PC-3 (cell line): ENCODE results near the gene VARS2. TPM values are rescaled to one million over a fixed set of nuclear protein-coding genes. Genes with fewer than 3 reads are reported as not detected.
A peak's percentile ranks its signal among the peaks of the same experiment; 100 is the strongest.

Source experiments
- ATAC-seq: fragments of 200-7000 bp; cut with Tn5 transposase; 2 replicates; pipeline ENCODE4 v1.9.1; 2020; ENCODE audit warnings: mild to moderate bottlenecking, moderate library complexity
- BruUV-seq: library from RNA; stranded (reverse); fragments of 400-500 nt; replicated peaks from 2 replicates; lab custom pipeline; 2021; lab: Mats Ljungman, UMichigan
- CTCF ChIA-PET: fragments of 300-600 bp; sonication (Branson Sonifier 250); formaldehyde crosslinking; loops from one replicate; lab custom pipeline; 2022; ENCODE audit warnings: antibody characterized with exemption; lab: Charles Lee
- POLR2A ChIA-PET: fragments of 300-600 bp; sonication (Branson Sonifier 250); formaldehyde crosslinking; loops from one replicate; lab custom pipeline; 2022; ENCODE audit warnings: antibody characterized with exemption; ENCODE audit not compliant: unreplicated experiment; lab: Charles Lee
- DNase-seq: peaks from one replicate; pipeline ENCODE4 v3.0.0-alpha.2; 2015
- H2AFZ ChIP-seq: fragments of 300-600 bp; sonication (generic); 2 replicates; pipeline ENCODE4 v1.6.0; 2016; ENCODE audit warnings: antibody characterized with exemption, low read length
- H3F3A ChIP-seq: fragments of 300-600 bp; sonication (generic); one replicate; pipeline ENCODE4 v1.6.0; 2017; ENCODE audit warnings: antibody characterized with exemption, low read length, control low read depth, mild to moderate bottlenecking; ENCODE audit not compliant: unreplicated experiment
- H3K27ac ChIP-seq: fragments of 300-600 bp; sonication (generic); 2 replicates; pipeline ENCODE4 v1.5.1; 2016; ENCODE audit warnings: mild to moderate bottlenecking, low read length
- H3K27me3 ChIP-seq: fragments of 300-600 bp; sonication (generic); 2 replicates; pipeline ENCODE4 v1.6.1; 2016; ENCODE audit warnings: low read length, mixed read lengths
- H3K36me3 ChIP-seq: fragments of 300-600 bp; sonication (generic); 2 replicates; pipeline ENCODE4 v1.6.1; 2016; ENCODE audit warnings: low read depth, mixed run types, low read length, mixed read lengths
- H3K4me1 ChIP-seq: fragments of 300-600 bp; sonication (generic); 2 replicates; pipeline ENCODE4 v1.5.1; 2016; ENCODE audit warnings: low read length; ENCODE audit not compliant: insufficient read depth
- H3K4me2 ChIP-seq: fragments of 300-600 bp; sonication (generic); 2 replicates; pipeline ENCODE4 v1.6.0; 2016; ENCODE audit warnings: low read length
- H3K4me3 ChIP-seq: fragments of 300-600 bp; sonication (generic); 2 replicates; pipeline ENCODE4 v1.5.1; 2016; ENCODE audit warnings: mild to moderate bottlenecking, low read length, mixed read lengths
- H3K79me2 ChIP-seq: fragments of 300-600 bp; sonication (generic); 2 replicates; pipeline ENCODE4 v1.6.1; 2017; ENCODE audit warnings: low read length, mixed read lengths
- H3K9ac ChIP-seq: fragments of 300-600 bp; sonication (generic); 2 replicates; pipeline ENCODE4 v1.6.0; 2016; ENCODE audit warnings: mild to moderate bottlenecking, low read length
- H3K9me2 ChIP-seq: fragments of 300-600 bp; sonication (generic); replicated peaks from 2 replicates; pipeline ENCODE4 v1.6.1; 2016; ENCODE audit warnings: mixed run types, low read length, mixed read lengths
- H3K9me3 ChIP-seq: fragments of 300-600 bp; sonication (generic); 2 replicates; pipeline ENCODE4 v1.6.1; 2016; ENCODE audit warnings: low read length, mixed read lengths
- H4K20me1 ChIP-seq: fragments of 300-600 bp; sonication (generic); 2 replicates; pipeline ENCODE4 v1.6.1; 2016; ENCODE audit warnings: low read length, mixed read lengths
- EZH2 ChIP-seq: fragments of 300-600 bp; sonication (generic); IDR thresholded peaks from one replicate; pipeline ENCODE4 v1.6.1; 2017; ENCODE audit warnings: antibody characterized with exemption, mild to moderate bottlenecking, low read length; ENCODE audit not compliant: unreplicated experiment
- EZH2phosphoT487 ChIP-seq: fragments of 300-600 bp; sonication (generic); IDR thresholded peaks from 2 replicates; pipeline ENCODE4 v1.6.1; 2018; ENCODE audit warnings: mild to moderate bottlenecking, antibody characterized with exemption, low read length, borderline replicate concordance
- intact Hi-C: fragments of 100-400 bp; cut with micrococcal nuclease; formaldehyde crosslinking; loops from 2 replicates; pipeline ENCODE4 v1.9.0; 2023
- total RNA-seq: library from RNA; depleted of rRNA; stranded (reverse); fragments of >200 nt; gene quantifications from 2 replicates; pipeline ENCODE4 v1.2.3, GENCODE V29; 2014
- TF ChIP-seq, protein P1 (sequence below): fragments of 300-600 bp; sonication (generic); conservative IDR thresholded peaks from 2 replicates; pipeline ENCODE4 v1.5.1; 2017; ENCODE audit warnings: antibody characterized with exemption, low read depth, mild to moderate bottlenecking, low read length

VARS2 gene
- total RNA-seq, 1 experiment from 2014 or later: 66.5 TPM

GRCh38 chr6:30893001-30893591 is 20.9 kb upstream of the VARS2 start:
- Histone ChIP-seq H3F3A (no peaks in the 10 kb centered on the region), H3K4me3 (no peak overlapping the region), H4K20me1 (peaks cover 9% of the 10 kb centered on the region; the same call in 1 of the 2 replicates), H3K27me3 (no peaks in the 10 kb centered on the region), H3K79me2 (peaks cover 15% of the 10 kb centered on the region), H3K9ac (no peak overlapping the region), H3K27ac (no peak overlapping the region), H3K9me3 (no peaks in the 10 kb centered on the region), H3K9me2 (no peaks in the 10 kb centered on the region), H3K4me1 (peaks cover 6% of the 10 kb centered on the region), H2AFZ (no peak overlapping the region), H3K4me2 (no peak overlapping the region), H3K36me3 (peaks cover 52% of the 10 kb centered on the region)
- ATAC-seq (no peak), DNase-seq (no peak)
- intact Hi-C loops: no loop called here
- TF ChIP-seq, protein P1, sequence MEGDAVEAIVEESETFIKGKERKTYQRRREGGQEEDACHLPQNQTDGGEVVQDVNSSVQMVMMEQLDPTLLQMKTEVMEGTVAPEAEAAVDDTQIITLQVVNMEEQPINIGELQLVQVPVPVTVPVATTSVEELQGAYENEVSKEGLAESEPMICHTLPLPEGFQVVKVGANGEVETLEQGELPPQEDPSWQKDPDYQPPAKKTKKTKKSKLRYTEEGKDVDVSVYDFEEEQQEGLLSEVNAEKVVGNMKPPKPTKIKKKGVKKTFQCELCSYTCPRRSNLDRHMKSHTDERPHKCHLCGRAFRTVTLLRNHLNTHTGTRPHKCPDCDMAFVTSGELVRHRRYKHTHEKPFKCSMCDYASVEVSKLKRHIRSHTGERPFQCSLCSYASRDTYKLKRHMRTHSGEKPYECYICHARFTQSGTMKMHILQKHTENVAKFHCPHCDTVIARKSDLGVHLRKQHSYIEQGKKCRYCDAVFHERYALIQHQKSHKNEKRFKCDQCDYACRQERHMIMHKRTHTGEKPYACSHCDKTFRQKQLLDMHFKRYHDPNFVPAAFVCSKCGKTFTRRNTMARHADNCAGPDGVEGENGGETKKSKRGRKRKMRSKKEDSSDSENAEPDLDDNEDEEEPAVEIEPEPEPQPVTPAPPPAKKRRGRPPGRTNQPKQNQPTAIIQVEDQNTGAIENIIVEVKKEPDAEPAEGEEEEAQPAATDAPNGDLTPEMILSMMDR: peak; percentile 42
- TF ChIP-seq EZH2: no peak
- ChIA-PET CTCF (no interaction called here), POLR2A (no interaction called here)
- no TSS peak for BruUV-seq

DNA sequence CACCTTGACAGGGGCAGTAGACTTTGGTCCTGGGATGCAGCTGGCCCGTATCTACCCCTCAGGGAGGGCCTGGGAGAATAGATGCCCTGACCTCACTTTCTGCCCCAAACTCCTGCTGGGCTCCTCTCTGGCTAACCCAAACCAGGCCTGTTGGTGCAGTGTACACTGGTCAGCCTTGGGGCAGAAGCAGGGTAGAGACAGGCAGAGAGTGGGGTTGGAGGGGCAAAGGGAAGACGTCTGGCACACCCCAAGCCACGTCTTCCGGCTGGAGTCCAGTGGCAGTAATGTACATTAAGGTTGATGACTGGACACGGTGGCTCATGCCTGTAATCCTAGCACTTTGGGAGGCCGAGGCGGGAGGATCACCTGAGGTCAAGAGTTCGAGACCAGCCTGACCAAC is 20.4 kb upstream of the VARS2 start:
- H3K27ac ChIP-seq: no peak overlapping the region
- H3K36me3 ChIP-seq: peaks cover 56% of the 10 kb centered on the region
- no peak for ATAC-seq
- CTCF ChIA-PET: no interaction called here
- H3K4me3 ChIP-seq: no peak overlapping the region
- POLR2A ChIA-PET: no interaction called here
- H3K79me2 ChIP-seq: peaks cover 9% of the 10 kb centered on the region
- no peak for DNase-seq
- H3K9ac ChIP-seq: no peak overlapping the region
- no peaks in the 10 kb centered on the region for H3K9me3 ChIP-seq
- no TSS peak for BruUV-seq
- H3K27me3 ChIP-seq: no peaks in the 10 kb centered on the region
- TF ChIP-seq, protein P1: no peak
- TF ChIP-seq EZH2phosphoT487 (no peak), EZH2 (no peak)
- H2AFZ ChIP-seq: no peak overlapping the region
- H3K4me2 ChIP-seq: no peak overlapping the region
- intact Hi-C loops: no loop called here
- 0 out of 2 replicates have a peak, but pooled peaks cover under 1% of the 10 kb centered on the region for H3K4me1 ChIP-seq
- no peaks in the 10 kb centered on the region for H3F3A ChIP-seq
- peaks cover 3% of the 10 kb centered on the region; the same call in 1 of the 2 replicates for H4K20me1 ChIP-seq
- H3K9me2 ChIP-seq: no peaks in the 10 kb centered on the region

GRCh38 chr6:30894381-30894780 is 19.7 kb upstream of the VARS2 start:
- no peaks in the 10 kb centered on the region for H3K9me3 ChIP-seq
- H3K4me3 ChIP-seq: no peak overlapping the region
- no peak overlapping the region for H3K9ac ChIP-seq
- intact Hi-C loops: no loop called here
- H4K20me1 ChIP-seq: no peaks in the 10 kb centered on the region
- no peak for DNase-seq
- no peaks in the 10 kb centered on the region for H3F3A ChIP-seq
- no peak overlapping the region for H3K27ac ChIP-seq
- no peaks in the 10 kb centered on the region for H3K9me2 ChIP-seq
- H3K4me2 ChIP-seq: no peak overlapping the region
- CTCF ChIA-PET: no interaction called here
- H3K27me3 ChIP-seq: no peaks in the 10 kb centered on the region
- no peaks in the 10 kb centered on the region for H3K4me1 ChIP-seq
- H2AFZ ChIP-seq: no peak overlapping the region
- no peak for ATAC-seq
- TF ChIP-seq, protein P1: no peak
- peaks cover 53% of the 10 kb centered on the region for H3K36me3 ChIP-seq
- BruUV-seq: no TSS peak
- POLR2A ChIA-PET: no interaction called here
- H3K79me2 ChIP-seq: peaks cover 2% of the 10 kb centered on the region
